CD4-positive, alpha-beta T cell treated with Interleukin-2 at 100 ng/mL for 4 hours (primary cell): ENCODE measurements around the gene JAML.

Experiments used
- DNase-seq: peaks from one replicate; pipeline ENCODE4 v3.0.0-alpha.2; 2020; ENCODE audit warnings: low spot score

Gene JAML, protein sequence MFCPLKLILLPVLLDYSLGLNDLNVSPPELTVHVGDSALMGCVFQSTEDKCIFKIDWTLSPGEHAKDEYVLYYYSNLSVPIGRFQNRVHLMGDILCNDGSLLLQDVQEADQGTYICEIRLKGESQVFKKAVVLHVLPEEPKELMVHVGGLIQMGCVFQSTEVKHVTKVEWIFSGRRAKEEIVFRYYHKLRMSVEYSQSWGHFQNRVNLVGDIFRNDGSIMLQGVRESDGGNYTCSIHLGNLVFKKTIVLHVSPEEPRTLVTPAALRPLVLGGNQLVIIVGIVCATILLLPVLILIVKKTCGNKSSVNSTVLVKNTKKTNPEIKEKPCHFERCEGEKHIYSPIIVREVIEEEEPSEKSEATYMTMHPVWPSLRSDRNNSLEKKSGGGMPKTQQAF

DNA sequence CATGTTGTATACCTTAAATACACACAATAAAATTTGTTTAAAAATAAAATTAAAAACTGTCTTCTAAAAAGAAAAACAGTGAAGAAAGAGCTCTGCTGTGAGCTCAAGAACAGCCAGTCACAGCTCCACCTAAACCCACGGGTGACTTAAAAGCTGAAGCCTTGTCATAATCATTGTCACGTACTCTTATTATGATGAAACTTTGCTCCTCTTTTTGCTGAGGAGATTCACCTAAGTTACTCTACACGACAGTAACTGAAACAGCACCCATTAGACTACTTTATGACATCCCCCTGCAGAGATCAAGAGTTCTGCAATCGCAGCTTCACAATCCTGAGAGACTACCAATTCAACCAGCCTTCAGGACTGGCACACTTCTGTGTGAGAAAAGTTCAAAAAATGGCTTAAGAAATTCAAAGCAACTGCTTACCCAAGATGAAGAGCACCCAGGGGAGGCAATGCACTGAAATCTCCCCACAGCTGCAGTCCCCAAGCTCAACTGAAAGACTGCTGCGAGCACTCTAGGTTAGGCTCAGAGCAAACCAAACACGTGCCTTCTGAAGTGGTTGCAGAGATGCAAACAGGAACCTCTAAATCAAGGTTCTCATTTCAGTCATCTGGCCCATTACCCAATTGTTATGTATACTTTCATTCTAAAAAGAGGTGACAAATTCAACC, at the start of gene JAML:
JAML (minus strand) TSS at position 501 of the 678 bp plus-strand sequence. CDS start 10,145 bp downstream, outside the sequence.
- peak; percentile 75 for DNase-seq

DNA sequence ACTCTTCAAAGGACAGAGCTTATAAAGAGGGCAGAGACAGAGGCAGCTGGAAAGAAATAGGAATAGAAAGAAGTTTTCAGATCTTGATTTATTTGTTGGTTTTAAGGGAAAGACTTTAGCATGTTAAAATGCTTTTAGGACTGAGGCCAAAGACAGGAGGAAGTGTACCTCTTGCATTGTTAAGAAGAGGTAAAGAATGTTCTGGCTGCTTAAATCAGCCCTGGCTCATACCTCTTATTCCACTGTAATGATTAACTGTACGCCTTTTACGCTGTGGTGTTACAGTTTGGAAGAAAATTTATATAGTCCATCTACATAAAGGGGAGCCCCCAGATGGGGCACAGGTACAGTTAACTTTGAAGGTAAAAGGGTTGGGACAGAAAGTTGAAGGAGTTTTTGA, 49.4 kb upstream of the JAML start:
- DNase-seq, result no peak

DNA sequence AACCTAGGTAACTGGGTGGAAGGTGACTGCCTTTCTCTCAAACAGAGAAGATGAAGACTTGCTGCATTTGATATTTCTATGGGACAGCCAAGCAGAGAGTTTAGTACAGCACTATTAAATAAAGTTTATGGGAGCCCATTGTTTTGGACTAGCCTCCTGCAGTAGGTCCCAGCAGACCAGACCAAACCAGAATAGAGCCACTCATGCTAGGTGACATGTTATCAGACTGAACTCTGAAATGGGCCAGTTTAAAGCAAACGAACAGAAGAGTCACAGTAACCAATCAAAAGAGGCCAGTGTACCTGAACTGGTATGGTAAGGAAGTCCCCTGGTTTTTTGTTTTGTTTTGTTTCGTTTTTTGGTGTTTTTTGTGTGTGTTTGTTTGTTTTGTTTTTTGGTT, 47.2 kb upstream of the JAML start:
- DNase-seq, result no peak

DNA sequence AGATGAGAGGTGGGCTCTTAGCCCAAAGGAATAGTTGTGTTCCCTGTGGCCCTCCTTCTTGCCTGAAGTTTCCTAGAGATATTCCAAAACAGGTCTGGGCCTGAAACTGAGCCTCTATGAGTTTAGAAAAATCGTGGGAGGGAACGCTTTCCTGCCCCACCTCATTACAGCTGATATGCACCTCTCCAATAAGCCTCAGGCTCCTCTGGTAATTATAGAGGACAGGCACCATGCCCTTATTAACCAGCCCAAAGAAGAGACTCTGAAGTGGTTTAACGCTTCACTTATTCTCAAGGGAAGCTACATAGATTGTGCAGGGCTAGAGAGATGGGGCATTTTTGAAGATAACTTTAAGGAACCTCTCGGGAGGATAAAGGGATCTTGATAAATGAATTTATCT, 42.7 kb upstream of the JAML start:
- no peak for DNase-seq

DNA sequence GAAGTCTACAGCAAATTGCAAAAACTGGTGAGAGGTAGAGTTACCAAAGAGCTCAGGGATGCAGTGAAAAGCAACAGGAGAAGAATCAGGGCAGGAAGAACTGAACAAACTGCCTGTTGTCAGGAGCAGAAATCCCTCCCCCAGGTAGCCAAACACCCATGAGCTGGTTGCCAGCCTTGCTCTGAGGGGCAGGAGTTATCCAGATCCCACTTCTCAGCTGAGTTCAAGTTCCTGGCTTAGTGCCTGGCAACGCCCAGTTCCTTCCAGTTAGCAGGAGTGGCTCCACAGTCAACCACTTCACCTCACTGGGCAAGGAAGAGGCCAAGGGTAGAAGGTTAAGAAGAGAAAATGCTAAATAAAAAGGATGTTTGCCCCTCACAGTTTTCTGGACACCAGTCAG, 41.1 kb upstream of the JAML start:
- no peak for DNase-seq

DNA sequence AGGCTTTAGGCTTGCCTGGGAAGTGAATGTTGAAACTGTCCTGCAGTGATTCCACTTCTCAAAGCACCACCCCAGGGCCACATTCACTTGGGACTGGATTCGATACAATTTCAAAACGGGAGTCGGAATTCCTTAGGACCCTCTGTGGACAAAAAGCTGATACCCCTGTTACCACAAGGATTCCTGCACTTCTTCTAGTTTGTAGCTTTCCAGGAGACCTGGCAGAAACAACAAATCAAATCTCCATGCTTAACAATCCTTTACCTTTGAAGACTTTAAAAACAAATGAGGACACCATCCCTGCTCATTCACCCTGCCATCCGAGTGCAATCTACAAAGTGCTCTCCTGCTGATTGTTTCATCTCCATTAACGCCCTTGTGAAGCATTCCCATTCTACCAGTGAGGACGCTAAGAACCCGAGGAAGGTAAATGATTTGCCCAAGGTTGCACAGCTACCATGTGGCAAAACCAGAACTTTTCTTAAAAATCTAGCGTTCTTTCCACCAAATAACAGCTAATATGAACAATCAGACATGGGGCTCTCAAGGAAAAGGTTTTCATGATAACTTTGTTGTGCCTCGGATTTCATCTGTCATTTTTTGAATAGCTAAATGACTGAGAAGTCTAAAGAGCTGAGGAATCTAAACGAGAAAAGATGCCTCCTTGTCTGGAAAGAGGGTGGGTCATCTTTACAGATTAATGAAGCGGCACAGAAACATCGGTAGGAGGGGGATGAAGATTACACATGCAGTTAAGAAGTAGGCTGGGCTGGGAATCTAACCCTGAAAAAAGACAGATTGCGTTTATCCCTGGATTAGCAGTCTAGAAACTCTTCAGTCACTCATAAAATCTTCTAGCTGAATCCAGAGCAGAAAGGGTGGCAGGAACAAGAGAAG, 40.0 kb upstream of the JAML start:
- no peak for DNase-seq

DNA sequence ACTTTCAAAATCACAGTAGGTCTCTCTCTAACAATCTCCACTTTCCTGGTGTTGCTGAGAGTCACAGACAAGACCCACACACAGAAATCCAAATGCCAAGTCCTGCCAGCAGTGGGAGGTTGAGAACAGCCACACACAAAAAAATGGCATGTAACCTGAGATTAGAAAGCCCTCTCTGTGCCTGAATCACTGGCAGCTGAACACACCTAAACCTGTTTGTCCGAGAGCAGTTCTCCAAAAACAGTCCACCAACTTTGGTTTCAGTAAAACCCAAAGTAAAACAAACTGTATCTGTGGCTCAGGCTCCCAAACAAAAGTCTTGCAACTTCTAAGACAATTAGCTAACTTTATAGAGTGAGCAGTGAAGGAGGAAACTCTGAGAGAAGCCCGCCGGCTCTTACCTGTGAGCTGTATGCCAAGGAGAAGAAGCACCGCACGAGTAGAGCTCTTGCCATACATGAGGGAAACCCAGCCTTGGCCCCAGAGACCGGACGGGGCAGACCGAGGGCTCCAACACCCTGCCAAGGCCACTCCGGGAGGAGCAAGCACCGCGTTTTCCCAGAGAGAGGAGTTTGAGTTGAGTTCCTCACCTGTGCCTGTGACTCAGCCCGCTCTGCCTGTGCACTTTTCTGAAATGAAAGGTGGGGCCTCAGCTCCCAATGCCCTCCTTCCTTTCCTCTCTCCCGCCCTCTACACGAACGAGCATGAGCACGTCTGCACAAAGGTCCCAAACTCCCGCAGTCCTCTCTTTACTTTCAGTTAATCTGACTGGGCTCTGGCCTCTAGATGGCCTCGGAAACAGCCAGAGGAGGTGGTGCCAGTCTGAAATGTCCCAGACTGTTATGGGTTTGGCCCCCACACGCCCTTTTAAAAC, 39.1 kb upstream of the JAML start, which contains the start of gene MPZL2:
MPZL2 (minus strand) TSS at position 603 of the 874 bp plus-strand sequence; CDS start at position 459, 144 bp downstream.
- peak; percentile 19 for DNase-seq

DNA sequence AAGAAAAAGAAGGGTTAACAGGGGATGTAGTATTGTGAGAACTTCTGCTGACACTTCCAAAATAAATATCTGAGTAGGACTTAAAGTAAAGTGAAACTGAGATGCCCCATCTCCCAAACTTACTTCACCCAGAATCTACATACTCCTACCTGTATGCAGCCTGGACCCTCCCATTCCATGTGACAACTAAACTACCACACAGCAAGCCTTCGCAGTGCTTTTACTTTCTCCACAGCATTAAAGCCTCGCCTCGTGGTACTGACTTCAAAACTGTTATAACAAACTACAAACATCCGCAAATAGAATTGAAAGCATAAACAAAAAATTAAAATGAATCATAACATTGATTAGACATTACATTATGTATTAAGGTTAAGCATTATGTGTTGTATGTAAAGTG, 38.3 kb upstream of the JAML start:
- DNase-seq, result no peak

DNA sequence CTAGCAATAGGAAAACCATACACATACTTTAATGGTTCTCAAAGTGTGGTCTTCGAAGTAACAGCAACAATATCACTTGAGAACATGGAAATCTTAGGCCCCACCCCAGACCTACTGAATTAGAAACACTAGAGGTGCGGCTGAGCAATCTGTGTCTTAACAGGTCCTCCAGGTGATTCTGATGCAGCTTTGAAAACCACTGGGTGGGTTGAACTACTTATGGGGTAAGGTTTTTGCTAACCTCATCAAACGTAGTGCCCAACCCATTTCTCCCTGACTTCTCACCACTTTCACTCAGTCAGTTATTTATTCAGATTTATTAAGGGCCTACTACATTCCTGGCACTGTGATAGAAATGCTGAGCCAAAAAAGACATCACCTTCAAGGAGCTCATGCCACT, 35.5 kb upstream of the JAML start:
- DNase-seq, result no peak

DNA sequence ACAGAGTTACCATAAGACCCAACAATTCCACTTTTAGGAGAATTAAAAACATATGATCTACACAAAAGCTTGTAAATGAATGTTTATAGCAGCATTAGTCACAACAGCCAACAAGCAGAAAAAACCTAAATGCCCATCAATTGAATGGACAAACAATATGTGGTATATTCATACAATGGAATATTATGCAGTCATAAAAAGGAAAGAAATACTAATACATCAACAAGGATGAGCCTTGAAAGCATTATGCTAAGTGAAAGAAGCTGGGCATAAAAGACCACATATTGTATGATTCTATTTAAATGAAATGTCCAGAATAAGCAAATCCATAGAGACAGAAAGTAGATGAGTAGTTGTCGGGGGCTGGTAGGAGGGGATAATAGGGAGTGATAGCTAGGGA, 34.3 kb upstream of the JAML start:
- DNase-seq, result no peak

DNA sequence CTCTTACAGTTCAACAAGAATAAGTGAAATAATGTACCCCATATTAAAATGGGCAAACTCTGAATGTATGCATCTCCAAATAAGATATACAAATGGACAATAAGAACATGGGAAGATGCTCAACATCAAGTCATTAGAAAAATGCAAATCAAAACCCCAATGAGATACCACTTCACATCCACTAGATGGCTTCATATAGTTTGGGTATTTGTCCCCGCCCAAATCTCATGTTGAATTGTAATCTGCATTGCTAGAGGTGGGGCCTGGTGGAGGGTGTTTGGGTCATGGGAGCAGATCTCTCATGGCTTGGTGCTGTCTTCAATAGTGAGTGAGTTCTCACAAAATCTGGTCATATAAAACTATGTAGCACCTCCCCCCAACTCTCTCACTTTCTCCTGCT, 33.6 kb upstream of the JAML start:
- no peak for DNase-seq

DNA sequence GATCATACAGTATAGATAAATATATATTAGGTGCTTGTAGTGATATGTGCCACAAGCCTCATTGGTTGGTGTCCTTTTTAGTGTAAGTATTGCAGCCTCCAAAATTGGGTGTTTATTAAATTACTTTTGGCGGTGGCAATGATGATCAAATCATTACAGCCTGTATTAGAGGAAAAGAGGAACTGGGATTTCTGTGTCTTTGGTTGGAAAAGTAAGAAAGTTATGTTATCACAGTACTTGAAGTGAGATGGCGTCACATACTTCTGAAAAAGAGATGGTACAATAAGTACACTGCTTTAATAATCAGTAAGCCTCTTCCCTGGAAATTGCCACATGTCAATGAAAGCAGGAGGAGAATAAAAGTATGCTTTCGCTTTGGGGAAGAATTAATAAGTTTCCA, 27.9 kb upstream of the JAML start:
- DNase-seq, result no peak

DNA sequence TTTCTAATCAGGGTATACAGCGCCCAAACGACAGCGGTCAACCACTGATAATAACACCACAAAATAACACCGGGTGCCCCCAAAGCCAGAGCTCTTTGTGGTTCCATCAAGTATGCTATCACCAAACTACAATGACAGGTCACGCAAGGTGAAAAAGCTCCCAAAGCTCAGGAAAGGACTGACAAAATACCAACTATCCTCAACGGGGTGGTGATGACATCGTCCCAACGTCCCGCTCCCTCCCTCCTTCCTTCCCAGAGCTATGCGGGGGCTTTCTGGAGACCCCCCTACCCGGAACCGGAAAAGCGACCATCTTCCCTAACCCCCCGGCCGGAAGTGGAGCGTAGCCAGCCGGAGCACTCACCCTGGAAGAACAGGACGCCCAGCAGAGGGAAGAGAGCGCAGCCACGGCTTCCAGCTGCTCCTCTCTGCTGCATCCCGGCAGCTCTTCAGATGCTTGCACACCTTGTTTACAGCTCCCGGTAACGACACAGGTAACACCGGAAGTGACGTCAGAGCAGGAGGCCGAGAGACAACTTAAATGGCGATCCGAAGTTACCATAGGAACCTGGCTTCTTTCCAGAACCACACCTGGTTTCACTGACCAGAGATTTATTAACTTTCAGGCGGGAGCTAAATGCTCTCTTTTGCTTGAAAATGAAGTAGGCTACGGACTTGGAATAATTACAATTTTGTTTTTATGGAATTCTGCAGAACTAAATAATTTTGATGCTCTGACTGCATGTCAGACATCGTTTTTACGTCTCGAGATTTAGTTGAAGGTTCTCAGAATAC, 27.2 kb upstream of the JAML start, which contains the start of gene MPZL3:
MPZL3 (minus strand) TSS at position 508 of the 795 bp plus-strand sequence; CDS start at position 437, 71 bp downstream.
- peak; percentile 90 for DNase-seq

DNA sequence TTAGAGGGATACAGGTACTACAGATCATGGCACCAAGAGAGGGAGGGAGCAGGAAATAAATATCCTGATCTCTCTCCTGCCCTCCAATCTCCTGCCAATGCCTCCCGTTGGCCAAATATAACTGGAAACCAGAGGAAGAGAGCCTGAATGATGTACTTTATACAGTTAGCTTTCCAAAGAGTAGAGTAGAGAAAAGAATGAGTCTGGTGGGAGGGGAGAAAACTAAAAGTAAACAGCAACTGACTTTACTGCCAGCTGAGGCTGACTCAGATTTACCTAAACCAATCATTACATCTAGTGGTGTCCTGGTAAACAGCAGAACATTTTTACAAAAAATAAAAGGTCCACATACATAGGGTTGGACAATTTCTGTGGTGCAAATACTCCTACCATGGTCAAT, 22.2 kb upstream of the JAML start:
- no peak for DNase-seq

DNA sequence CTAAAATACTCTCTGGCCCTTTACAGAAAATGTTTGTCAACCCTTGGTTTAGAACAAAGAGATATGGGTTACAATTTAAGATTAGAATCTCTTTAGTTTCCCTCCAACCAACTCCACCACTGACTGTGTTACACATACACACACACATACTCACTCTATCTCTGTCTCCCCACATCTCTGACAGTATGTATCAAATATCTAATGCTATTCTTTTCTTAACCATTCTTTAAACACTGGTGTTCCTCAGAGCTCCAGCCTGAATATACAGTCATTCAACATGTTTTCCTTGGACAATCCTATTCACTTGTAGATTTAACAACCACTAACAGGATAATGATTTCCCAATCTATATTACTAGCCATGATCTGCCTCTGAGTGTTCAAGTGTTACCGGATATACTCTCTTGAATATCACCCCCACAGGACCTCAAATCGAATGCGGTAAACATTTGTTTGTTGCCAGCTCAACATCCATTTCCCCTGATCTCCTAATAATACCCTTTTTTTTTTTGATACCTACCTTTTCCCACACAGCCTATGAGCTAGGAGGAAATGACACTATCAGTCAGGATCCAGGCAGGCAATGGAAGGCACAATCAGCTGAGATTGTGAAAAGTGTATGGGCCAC, 21.2 kb upstream of the JAML start:
- DNase-seq, result no peak

DNA sequence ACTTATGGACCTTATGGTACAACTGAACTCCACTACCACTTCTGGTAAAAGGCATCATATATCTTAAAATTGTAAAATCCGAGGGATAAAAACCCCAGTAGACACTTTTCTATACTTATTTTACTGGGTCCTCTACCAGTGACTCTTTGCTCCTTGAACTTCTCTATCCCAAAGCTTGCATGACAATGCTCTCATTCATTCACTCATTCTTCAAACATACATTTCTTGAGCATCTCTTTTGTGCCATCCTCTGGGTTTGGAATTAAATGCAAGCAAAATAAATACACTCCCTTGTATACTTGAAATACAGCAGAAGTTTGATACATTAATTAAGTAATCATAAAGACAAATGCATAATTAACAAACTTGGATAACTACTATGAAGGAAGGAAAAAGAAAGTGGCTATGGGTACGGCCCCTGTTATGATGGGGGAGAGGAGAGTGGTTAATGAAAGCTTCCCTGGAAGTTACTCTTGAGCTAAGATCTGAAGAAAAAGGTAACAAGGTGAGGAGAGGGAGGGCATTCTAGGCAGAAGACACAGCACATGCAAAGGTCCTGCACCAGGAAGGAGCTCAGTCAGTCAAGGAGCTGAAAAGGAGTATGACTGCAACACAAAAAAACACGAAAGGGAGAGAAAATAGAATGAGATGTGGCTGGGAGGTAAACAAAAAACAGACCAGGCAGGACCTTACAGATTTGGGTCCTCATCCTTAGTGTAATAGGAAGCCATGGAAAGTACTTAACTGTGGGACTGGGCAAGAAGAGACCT, 19.4 kb upstream of the JAML start:
- DNase-seq, result no peak

DNA sequence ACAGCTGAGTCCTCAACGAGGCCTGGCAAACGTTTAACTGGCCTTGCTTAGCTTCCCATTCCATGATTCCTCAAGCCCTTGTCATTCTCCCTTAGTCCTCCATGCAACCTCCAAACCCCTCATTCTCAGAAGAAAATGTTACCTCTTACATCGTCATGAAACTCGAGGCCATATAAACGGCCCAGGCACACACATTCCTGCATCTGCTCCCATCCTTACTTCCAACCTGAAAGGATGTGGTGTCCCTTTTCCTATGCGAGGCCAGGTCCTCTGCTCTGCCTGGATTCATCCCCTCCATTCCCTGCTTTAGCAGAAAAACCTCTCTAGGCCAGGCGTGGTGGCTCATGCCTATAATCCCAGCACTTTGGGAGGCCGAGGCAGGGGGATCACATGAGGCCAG, 18.4 kb upstream of the JAML start:
- no peak for DNase-seq

DNA sequence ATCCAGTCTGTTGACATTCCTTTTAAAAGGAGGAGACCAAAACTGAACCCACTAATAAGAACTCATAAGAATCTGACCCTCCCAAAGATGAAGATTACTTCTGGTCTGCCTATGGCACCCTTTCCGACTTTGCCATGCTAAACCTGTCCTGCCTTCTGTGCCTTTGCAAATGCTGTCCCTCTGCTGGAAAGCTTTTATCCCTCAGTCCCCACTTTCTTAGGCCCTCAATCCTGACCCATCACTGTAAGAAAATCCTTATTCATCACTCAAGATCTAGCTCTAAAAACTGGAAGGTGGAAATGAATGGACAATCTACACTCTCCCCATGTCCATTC, 16.9 kb upstream of the JAML start:
- no peak for DNase-seq

DNA sequence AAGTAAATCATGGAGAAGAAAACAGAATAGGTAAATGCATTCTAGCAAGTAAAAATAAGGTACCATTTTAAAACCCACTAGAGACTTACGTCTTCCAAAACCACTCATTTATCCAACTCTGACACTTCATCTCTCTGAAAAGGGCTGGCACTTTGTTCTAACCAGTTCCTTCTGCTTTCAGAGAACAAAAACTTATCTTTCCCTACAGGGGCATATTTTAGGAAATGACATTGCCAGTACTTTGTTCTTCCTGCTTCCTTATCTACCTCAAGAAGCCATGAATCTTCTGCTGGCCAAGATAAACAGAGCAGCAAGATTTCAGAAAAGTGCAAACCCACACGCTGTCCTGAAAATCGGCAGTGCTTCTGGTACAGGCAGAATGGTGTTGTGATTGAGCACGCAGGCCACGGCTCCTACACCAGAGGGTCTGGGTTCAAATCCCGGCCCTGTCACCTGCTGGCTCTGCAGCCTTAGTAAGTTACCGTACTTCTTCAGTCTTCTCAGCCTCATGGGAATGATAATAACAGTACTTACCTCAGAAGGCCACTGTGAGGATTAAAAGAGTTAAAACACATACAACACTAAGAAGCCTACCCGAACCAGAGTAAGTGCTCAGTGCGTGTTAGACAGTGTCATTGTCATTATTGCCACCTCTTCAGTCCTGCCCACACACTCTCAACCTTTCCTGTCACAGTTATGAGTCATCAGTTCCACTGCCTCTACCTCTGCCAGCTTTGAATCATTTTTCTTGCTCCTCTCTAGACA, 16.4 kb upstream of the JAML start:
- peak; percentile 85 for DNase-seq
